Brain microvascular endothelial cell (primary cell): Measurements from ENCODE around the gene GARS1.

Experiments
- DNase-seq: peaks from one replicate; pipeline ENCODE4 v3.0.0-alpha.2; 2020
- H3K27ac ChIP-seq: fragments of 250-450 bp; sonication (Bioruptor Pico); 2 replicates; pipeline ENCODE4 v1.5.1; 2020; ENCODE audit warnings: mild to moderate bottlenecking, moderate library complexity
- H3K27me3 ChIP-seq: fragments of 250-450 bp; sonication (Bioruptor Pico); replicated peaks from 2 replicates; pipeline ENCODE4 v1.5.1; 2020; ENCODE audit warnings: mild to moderate bottlenecking
- H3K36me3 ChIP-seq: fragments of 250-450 bp; sonication (Bioruptor Pico); replicated peaks from 2 replicates; pipeline ENCODE4 v1.5.1; 2020; ENCODE audit warnings: mild to moderate bottlenecking
- H3K4me3 ChIP-seq: 2 replicates; pipeline ENCODE4 v1.5.1; 2011; ENCODE audit warnings: low read depth, mild to moderate bottlenecking, control low read depth, low read length, moderate library complexity
- CTCF ChIP-seq: IDR thresholded peaks from 2 replicates; pipeline ENCODE4 v1.5.1; 2011; ENCODE audit warnings: low read depth, mild to moderate bottlenecking, moderate library complexity, low read length, control low read depth, inconsistent platforms; ENCODE audit errors: missing control alignments
- in situ Hi-C: cut with HindIII; loops from 2 replicates; pipeline ENCODE4 v1.10.0; 2017; ENCODE audit warnings: low sequenced_read_pairs, low pct_ligation_motif_present

Gene GARS1

GRCh38 chr7:30667172-30667571 is 72.5 kb downstream of the GARS1 start:
- no peak overlapping the region for H3K4me3 ChIP-seq
- no peak overlapping the region for H3K27ac ChIP-seq
- in situ Hi-C loops = no loop called here
- no peaks in the 10 kb centered on the region for H3K27me3 ChIP-seq
- no peaks in the 10 kb centered on the region for H3K36me3 ChIP-seq
- no peak for DNase-seq
- no peak for TF ChIP-seq CTCF

GRCh38 chr7:30668102-30668501 is 73.4 kb downstream of the GARS1 start:
- TF ChIP-seq CTCF = no peak
- Histone ChIP-seq H3K4me3 (no peak overlapping the region), H3K27me3 (no peaks in the 10 kb centered on the region), H3K27ac (no peak overlapping the region), H3K36me3 (no peaks in the 10 kb centered on the region)
- in situ Hi-C loops = no loop called here
- no peak for DNase-seq

- H3K27ac ChIP-seq = no peak overlapping the region
- DNase-seq = peak; percentile 70
- no peak for TF ChIP-seq CTCF
- H3K36me3 ChIP-seq = no peaks in the 10 kb centered on the region
- in situ Hi-C loops = no loop called here
- H3K4me3 ChIP-seq = no peak overlapping the region
- H3K27me3 ChIP-seq = peaks cover 2% of the 10 kb centered on the region
Observed at GRCh38 chr7:30671793-30672465, 77.3 kb downstream of the GARS1 start.

GRCh38 chr7:30674420-30674819 is 79.7 kb downstream of the GARS1 start:
- no peak for TF ChIP-seq CTCF
- no peak overlapping the region for H3K27ac ChIP-seq
- DNase-seq = no peak
- H3K36me3 ChIP-seq = no peaks in the 10 kb centered on the region
- no peak overlapping the region for H3K4me3 ChIP-seq
- in situ Hi-C loops = no loop called here
- H3K27me3 ChIP-seq = peaks cover 12% of the 10 kb centered on the region

GRCh38 chr7:30674876-30675275 is 80.2 kb downstream of the GARS1 start:
- no peaks in the 10 kb centered on the region for H3K36me3 ChIP-seq
- in situ Hi-C loops = no loop called here
- DNase-seq = no peak
- no peak overlapping the region for H3K4me3 ChIP-seq
- no peak overlapping the region for H3K27ac ChIP-seq
- peaks cover 15% of the 10 kb centered on the region for H3K27me3 ChIP-seq
- no peak for TF ChIP-seq CTCF

GRCh38 chr7:30678805-30679204 is 84.1 kb downstream of the GARS1 start:
- Histone ChIP-seq H3K4me3 (no peak overlapping the region), H3K27me3 (peaks cover 52% of the 10 kb centered on the region), H3K36me3 (no peaks in the 10 kb centered on the region), H3K27ac (no peak overlapping the region)
- TF ChIP-seq CTCF = no peak
- DNase-seq = no peak
- in situ Hi-C loops = no loop called here
